GM12873 (cell line): ENCODE data around the gene OSBPL2.
A peak's percentile ranks its signal among the peaks of the same experiment; 100 is the strongest.

Source experiments
- TF ChIP-seq, protein P1 (sequence below): IDR thresholded peaks from 2 replicates; pipeline ENCODE4 v1.5.1; 2012; ENCODE audit warnings: low read depth, mild to moderate bottlenecking, moderate library complexity, low read length, control low read depth; ENCODE audit not compliant: insufficient read depth; ENCODE audit errors: missing control alignments

OSBPL2 gene

DNA sequence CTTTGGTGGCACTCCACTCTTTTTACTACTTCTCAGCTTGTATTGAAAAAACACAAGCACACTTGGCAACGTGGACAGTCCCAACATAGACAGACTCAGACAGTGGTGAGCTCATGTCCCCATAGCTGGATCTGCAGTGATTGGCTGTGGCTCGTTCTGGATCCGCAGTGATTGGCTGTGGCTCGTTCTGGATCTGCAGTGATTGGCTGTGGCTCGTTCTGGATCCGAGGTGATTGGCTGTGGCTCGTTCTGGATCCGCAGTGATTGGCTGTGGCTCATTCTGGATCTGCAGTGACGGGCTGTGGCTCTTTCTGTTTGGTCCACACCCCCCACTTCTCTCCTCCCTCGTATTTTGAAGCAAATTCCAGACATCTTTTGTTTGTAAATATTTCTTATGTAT lies 28.0 kb downstream of the OSBPL2 start:
- TF ChIP-seq, protein P1, sequence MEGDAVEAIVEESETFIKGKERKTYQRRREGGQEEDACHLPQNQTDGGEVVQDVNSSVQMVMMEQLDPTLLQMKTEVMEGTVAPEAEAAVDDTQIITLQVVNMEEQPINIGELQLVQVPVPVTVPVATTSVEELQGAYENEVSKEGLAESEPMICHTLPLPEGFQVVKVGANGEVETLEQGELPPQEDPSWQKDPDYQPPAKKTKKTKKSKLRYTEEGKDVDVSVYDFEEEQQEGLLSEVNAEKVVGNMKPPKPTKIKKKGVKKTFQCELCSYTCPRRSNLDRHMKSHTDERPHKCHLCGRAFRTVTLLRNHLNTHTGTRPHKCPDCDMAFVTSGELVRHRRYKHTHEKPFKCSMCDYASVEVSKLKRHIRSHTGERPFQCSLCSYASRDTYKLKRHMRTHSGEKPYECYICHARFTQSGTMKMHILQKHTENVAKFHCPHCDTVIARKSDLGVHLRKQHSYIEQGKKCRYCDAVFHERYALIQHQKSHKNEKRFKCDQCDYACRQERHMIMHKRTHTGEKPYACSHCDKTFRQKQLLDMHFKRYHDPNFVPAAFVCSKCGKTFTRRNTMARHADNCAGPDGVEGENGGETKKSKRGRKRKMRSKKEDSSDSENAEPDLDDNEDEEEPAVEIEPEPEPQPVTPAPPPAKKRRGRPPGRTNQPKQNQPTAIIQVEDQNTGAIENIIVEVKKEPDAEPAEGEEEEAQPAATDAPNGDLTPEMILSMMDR, result no peak

DNA sequence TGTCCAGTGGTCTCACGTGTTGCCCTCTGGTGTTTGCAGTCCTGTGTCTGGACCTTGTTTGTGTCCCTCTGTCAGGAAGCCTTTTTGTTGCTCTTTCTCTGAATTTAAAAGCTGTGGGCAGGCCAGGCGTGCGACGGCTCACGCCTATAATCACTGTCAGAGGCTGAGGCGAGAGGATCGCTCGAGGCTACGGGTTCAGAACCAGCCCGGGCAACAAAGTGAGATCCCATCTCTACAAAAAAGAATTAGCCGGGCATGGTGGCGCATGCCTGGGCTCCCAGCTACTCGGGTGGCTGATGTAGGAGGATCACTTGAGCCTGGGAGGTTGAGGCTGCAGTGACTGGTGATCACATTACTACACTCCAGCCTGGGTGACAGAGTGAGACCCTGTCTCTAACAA lies 28.5 kb downstream of the OSBPL2 start:
- TF ChIP-seq, protein P1, result no peak

DNA sequence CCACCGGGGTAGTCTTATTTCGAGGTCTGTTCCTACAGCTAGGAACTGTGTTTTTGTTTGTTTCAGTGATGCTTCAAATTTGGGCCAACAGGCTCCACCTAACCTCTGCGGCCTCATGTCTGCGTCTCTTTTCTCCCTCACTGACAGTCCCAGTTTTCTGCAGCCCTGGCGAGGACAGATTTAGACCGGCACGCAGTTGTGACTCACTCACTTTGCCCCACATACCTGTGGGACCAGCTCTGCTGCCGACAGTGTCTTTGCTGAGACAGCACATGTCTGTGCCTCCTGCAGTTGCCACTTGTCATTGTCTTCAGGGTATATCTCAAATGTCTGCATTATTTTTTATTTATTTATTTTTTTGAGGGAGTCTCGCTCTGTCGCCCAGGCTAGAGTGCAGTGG lies 29.2 kb downstream of the OSBPL2 start:
- TF ChIP-seq, protein P1, result no peak

DNA sequence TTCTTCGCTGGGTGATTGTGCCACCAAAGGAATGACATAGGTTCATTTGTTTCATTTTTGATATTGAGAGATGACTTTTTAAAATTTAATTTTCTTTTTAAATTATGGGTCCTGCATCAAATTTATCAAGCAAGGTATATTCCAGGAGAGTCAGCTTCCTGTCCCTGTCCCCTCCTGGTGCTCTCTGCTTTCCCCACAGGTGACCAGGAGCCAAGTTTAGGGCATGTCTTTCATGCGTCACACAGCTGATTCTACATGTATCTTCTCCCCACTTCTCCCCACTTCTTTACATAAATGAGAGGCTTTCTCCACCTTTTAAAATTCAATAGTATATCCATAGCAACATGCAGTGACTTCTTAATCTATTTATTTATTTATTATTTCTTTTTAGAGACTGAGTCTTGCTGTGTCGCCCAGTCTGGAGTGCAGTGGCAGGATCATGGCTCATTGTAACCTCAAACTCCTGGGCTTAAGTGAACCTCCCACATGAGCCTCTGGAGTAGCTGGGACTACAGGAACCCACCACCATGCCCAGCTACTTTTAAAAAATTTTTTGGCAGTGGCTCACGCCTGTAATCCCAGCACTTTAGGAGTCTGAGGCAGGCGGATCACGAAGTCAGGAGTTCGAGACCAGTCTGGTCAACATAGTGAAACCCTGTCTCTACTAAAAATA lies 30.0 kb downstream of the OSBPL2 start:
- TF ChIP-seq, protein P1, result no peak

DNA sequence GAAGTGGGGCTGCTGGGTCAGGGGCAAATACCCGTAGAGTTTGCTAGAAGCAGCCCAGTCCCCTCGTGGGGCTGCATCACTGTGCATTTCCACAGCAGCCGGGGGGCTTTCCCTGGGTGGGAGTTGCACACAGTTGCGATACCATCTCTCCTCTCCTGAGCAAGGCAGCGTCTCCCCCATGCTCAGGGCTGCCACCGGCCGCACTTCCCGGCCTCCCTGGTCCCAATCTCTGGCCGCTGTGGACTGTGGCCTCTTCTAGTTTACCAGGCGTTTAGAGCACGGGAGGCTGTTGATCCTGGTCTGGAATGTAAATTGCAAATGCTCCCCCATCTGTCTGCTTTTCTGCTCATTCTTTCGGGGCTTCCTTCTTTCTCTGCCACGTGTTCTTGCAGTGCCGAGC lies 31.1 kb downstream of the OSBPL2 start:
- TF ChIP-seq, protein P1, result no peak

DNA sequence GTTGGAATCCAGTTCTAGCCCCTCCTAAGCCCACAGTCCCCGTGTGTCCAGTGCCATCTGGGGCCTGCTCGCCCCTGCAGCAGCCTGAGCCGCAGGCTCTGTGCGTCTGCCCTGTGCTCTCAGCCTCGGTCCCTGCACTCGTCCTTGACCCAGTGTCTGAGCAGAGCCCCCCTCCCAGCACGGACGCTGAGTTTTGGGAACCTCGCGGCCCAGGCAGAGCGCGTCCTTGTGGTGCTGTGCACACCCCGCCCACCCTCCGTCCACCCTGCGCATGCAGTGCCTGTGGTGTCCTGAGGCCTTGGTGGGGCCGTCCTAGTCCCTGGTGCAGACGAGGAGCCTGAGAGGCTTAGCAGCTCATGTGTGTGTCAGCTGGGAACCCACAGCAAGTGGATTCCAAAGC lies 31.6 kb downstream of the OSBPL2 start:
- TF ChIP-seq, protein P1, result no peak

DNA sequence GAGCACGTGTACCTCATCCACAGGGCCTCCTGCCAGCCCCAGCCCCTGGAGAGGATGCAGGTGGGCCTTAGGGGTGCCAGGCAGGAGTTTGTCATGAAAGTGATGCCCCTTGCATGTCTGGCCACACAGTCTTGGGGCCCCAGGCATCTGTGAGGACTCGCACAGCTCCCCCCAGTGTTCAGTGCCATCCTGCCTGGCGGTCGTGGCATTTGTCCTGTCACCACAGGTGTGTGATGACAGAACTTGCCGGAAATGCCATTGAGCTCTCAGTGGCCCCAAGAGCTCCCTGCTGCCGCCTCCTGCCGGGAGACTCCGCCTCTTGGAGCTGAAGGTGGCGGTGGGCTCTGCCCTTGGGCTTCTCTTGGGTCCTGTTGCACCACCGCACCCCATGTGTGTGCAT lies 33.9 kb downstream of the OSBPL2 start:
- TF ChIP-seq, protein P1, result peak; percentile 17
